ENCODE results near the gene PGLYRP3. TPM values are rescaled to one million over a fixed set of nuclear protein-coding genes. Genes with fewer than 3 reads are reported as not detected.

Gene PGLYRP3
- total RNA-seq, 2 donors from 2014 or later: not detected

- no peak for DNase-seq (ENCODE audit: low spot score)
- no peak overlapping the region for H3K4me3 ChIP-seq
- H3K9me3 ChIP-seq: no peaks in the 10 kb centered on the region
- H3K36me3 ChIP-seq: no peaks in the 10 kb centered on the region
- H3K27ac ChIP-seq: no peak overlapping the region
- intact Hi-C loops (cut with DNase I): no loop called here
- TF ChIP-seq POLR2A (IDR thresholded peaks at IDR 0.05): no peak
- TF ChIP-seq POLR2AphosphoS5 (IDR thresholded peaks at IDR 0.05): no peak
- no peak for TF ChIP-seq CTCF (IDR thresholded peaks at IDR 0.05)
- no peaks in the 10 kb centered on the region for H3K27me3 ChIP-seq (replicated peaks; ENCODE audit: insufficient read depth)
- no peaks in the 10 kb centered on the region for H3K4me1 ChIP-seq (replicated peaks)
- 54% methylated on average over 5 of the region's 5 CpGs for WGBS
Measured at GRCh38 chr1:153302308-153302707, 10.4 kb downstream of the PGLYRP3 start.

GRCh38 chr1:153293851-153294250 is 18.9 kb downstream of the PGLYRP3 start:
- Histone ChIP-seq H3K27me3 (replicated peaks; ENCODE audit: insufficient read depth) (no peaks in the 10 kb centered on the region), H3K36me3 (no peaks in the 10 kb centered on the region), H3K4me1 (replicated peaks) (no peaks in the 10 kb centered on the region), H3K9me3 (no peaks in the 10 kb centered on the region), H3K4me3 (no peak overlapping the region), H3K27ac (no peak overlapping the region)
- WGBS: 82% methylated on average over 9 of the region's 9 CpGs
- intact Hi-C loops (cut with DNase I): no loop called here
- DNase-seq (ENCODE audit: low spot score): no peak
- no peak for TF ChIP-seq POLR2AphosphoS5 (IDR thresholded peaks at IDR 0.05)
- no peak for TF ChIP-seq POLR2A (IDR thresholded peaks at IDR 0.05)
- TF ChIP-seq CTCF (IDR thresholded peaks at IDR 0.05): no peak

GRCh38 chr1:153293480-153293775 is 19.3 kb downstream of the PGLYRP3 start:
- Histone ChIP-seq H3K4me3 (no peak overlapping the region), H3K27ac (no peak overlapping the region), H3K36me3 (no peaks in the 10 kb centered on the region), H3K9me3 (no peaks in the 10 kb centered on the region), H3K4me1 (replicated peaks) (no peaks in the 10 kb centered on the region), H3K27me3 (replicated peaks; ENCODE audit: insufficient read depth) (no peaks in the 10 kb centered on the region)
- intact Hi-C loops (cut with DNase I): no loop called here
- 65% methylated on average over 7 of the region's 7 CpGs for WGBS
- TF ChIP-seq CTCF (IDR thresholded peaks at IDR 0.05): no peak
- no peak for TF ChIP-seq POLR2A (IDR thresholded peaks at IDR 0.05)
- no peak for TF ChIP-seq POLR2AphosphoS5 (IDR thresholded peaks at IDR 0.05)
- no peak for DNase-seq (ENCODE audit: low spot score)

GRCh38 chr1:153292740-153293479 is 19.8 kb downstream of the PGLYRP3 start:
- WGBS: 73% methylated on average over 25 of the region's 25 CpGs
- Histone ChIP-seq H3K9me3 (no peaks in the 10 kb centered on the region), H3K4me3 (no peak overlapping the region), H3K27me3 (replicated peaks; ENCODE audit: insufficient read depth) (no peaks in the 10 kb centered on the region), H3K4me1 (replicated peaks) (no peaks in the 10 kb centered on the region), H3K27ac (no peak overlapping the region), H3K36me3 (no peaks in the 10 kb centered on the region)
- DNase-seq (ENCODE audit: low spot score): no peak
- intact Hi-C loops (cut with DNase I): no loop called here
- TF ChIP-seq POLR2A (IDR thresholded peaks at IDR 0.05) (no peak), CTCF (IDR thresholded peaks at IDR 0.05) (no peak), POLR2AphosphoS5 (IDR thresholded peaks at IDR 0.05) (no peak)

GRCh38 chr1:153292185-153292584 is 20.6 kb downstream of the PGLYRP3 start:
- no peaks in the 10 kb centered on the region for H3K9me3 ChIP-seq
- intact Hi-C loops (cut with DNase I): no loop called here
- 34% methylated on average over 8 of the region's 8 CpGs for WGBS
- H3K4me3 ChIP-seq: no peak overlapping the region
- H3K27ac ChIP-seq: no peak overlapping the region
- H3K36me3 ChIP-seq: no peaks in the 10 kb centered on the region
- H3K27me3 ChIP-seq (replicated peaks; ENCODE audit: insufficient read depth): no peaks in the 10 kb centered on the region
- DNase-seq (ENCODE audit: low spot score): no peak
- H3K4me1 ChIP-seq (replicated peaks): no peaks in the 10 kb centered on the region
- TF ChIP-seq CTCF (IDR thresholded peaks at IDR 0.05): no peak
- TF ChIP-seq POLR2A (IDR thresholded peaks at IDR 0.05): no peak
- no peak for TF ChIP-seq POLR2AphosphoS5 (IDR thresholded peaks at IDR 0.05)

Measured in prostate gland (tissue), 2 donors.